Activated naive CD8-positive, alpha-beta T cell treated with anti-CD3 and anti-CD28 coated beads, Interleukin-2, amount 50 U/mL, for 16 hours (primary cell): ENCODE measurements around the gene RHOH.
"Not testable (repeated sequence)": the region's sequence is repeated elsewhere in the genome, so short reads cannot be mapped to it uniquely, and the experiment has no call there.

Experiments used
- DNase-seq: peaks from one replicate; pipeline ENCODE4 v3.0.0-alpha.2; 2020; ENCODE audit warnings: low read depth, low spot score

The RHOH gene

DNA sequence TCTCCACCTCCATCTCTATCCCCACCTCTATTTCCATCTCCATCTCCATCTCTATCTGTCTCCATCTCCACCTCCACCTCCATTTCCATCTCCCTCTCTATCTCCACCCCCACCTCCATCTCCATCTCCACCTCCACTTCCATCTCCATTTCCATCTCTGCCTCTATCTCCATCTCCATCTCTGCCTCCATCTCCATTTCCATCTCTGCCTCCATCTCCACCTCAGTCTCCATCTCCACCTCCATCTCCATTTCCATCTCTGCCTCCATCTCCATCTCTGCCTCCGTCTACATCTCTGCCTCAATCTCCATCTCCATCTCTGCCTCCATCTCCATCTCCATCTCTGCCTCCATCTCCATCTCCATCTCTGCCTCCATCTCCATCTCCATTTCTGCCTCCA lies 97.5 kb downstream of the RHOH start:
- DNase-seq, result no peak

DNA sequence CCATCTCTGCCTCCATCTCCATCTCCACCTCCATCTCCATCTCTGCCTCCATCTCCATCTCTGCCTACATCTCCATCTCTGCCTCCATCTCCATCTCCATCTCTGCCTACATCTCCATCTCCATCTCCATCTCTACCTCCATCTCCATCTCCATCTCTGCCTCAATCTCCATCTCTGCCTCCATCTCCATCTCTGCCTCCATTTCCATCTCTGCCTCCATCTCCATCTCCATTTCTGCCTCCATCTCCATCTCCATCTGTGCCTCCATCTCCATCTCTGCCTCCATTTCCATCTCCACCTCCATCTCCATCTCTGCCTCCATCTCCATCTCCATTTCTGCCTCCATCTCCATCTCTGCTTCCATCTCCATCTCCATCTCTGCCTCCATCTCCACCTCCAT lies 98.2 kb downstream of the RHOH start:
- not testable (repeated sequence) for DNase-seq

DNA sequence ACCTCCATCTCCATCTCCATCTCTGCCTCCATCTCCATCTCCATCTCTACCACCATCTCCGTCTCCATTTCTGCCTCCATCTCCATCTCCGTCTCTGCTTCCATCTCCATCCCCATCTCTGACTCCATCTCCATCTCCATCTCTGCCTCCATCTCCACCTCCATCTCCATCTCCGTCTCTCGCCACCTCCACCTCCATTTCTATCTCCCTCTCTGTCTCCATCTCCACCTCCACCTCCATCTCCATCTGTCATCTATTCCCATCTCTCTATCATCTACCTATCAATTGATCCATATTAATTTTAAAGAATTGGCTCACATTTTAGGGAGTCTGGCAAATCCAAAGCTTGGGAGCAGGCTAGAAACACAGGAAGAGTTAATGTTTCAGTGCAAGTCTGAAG lies 98.7 kb downstream of the RHOH start:
- DNase-seq, result no peak
